ENCODE data around the gene TSKU. TPM values are rescaled to one million over a fixed set of nuclear protein-coding genes. Genes with fewer than 3 reads are reported as not detected.

The TSKU gene
- polyA plus RNA-seq, 3 donors, result not detected

- Mint-ChIP-seq H3K9me3 (peaks cover 0 to 2% (median 0%) of the 10 kb centered on the region in 7 donors), H3K27me3 (ENCODE audit: low read depth in 3 of 3) (peaks cover 7 to 17% (median 16%) of the 10 kb centered on the region in 3 donors), H3K4me3 (no peak overlapping the region), H3K27ac (no peak overlapping the region), H3K4me1 (no peaks in the 10 kb centered on the region), H3K36me3 (no peaks in the 10 kb centered on the region)
- no peak overlapping the region for H2AFZ ChIP-seq (ENCODE audit: insufficient read depth, low read depth, low read length, poor library complexity, severe bottlenecking)
- no peak for DNase-seq
- no peaks in the 10 kb centered on the region for H3K79me2 ChIP-seq (ENCODE audit: insufficient read depth, low read length)
- 68% methylated on average over 19 of the region's 25 CpGs for WGBS (ENCODE audit: insufficient coverage)
- no peaks in the 10 kb centered on the region for H3K27me3 ChIP-seq (ENCODE audit: control insufficient read depth in 2 of 2, insufficient read depth in 2 of 2, low read length in 2 of 2)
- H4K20me1 ChIP-seq (ENCODE audit: insufficient read depth, low read length), result no peaks in the 10 kb centered on the region
- no peak overlapping the region for H3K27ac ChIP-seq (ENCODE audit: low read depth in 1 of 2, low read length in 2 of 2)
- no peaks in the 10 kb centered on the region for H3K36me3 ChIP-seq (replicated peaks in 1 of 2; ENCODE audit: control insufficient read depth in 1 of 2, insufficient read depth in 2 of 2, low read length in 2 of 2)
- TF ChIP-seq CTCF (IDR thresholded peaks at IDR 0.05), result no peak
- intact Hi-C loops (cut with micrococcal nuclease), result no loop called here
- H3K9ac ChIP-seq (ENCODE audit: insufficient read depth, low read length, poor library complexity, severe bottlenecking), result no peak overlapping the region
- no peaks in the 10 kb centered on the region for H3K4me1 ChIP-seq (ENCODE audit: control insufficient read depth in 1 of 2, insufficient read depth in 2 of 2, low read length in 2 of 2)
- no peak overlapping the region for H3K4me3 ChIP-seq (replicated peaks in 1 of 3; ENCODE audit: low read depth in 2 of 3, low read length in 3 of 3)
- H3K9me3 ChIP-seq (replicated peaks in 1 of 2; ENCODE audit: control insufficient read depth in 1 of 2, insufficient read depth in 1 of 2, low read length in 2 of 2), result no peaks in the 10 kb centered on the region
- no peak overlapping the region for H3K4me2 ChIP-seq (replicated peaks; ENCODE audit: extremely low read depth, low read length, poor library complexity, severe bottlenecking)
Observed at GRCh38 chr11:76752321-76753143, 30.6 kb upstream of the TSKU start.

GRCh38 chr11:76753449-76753848, 29.7 kb upstream of the TSKU start:
- Mint-ChIP-seq H3K36me3 (no peaks in the 10 kb centered on the region), H3K4me1 (no peaks in the 10 kb centered on the region), H3K4me3 (no peak overlapping the region), H3K27me3 (ENCODE audit: low read depth in 3 of 3) (peaks cover 8 to 19% (median 18%) of the 10 kb centered on the region in 3 donors), H3K27ac (no peak overlapping the region), H3K9me3 (peaks cover 0 to 2% (median 0%) of the 10 kb centered on the region in 7 donors)
- Histone ChIP-seq H3K79me2 (ENCODE audit: insufficient read depth, low read length) (no peaks in the 10 kb centered on the region), H3K27ac (ENCODE audit: low read depth in 1 of 2, low read length in 2 of 2) (no peak overlapping the region), H2AFZ (ENCODE audit: insufficient read depth, low read depth, low read length, poor library complexity, severe bottlenecking) (no peak overlapping the region), H3K9ac (ENCODE audit: insufficient read depth, low read length, poor library complexity, severe bottlenecking) (no peak overlapping the region), H3K9me3 (replicated peaks in 1 of 2; ENCODE audit: control insufficient read depth in 1 of 2, insufficient read depth in 1 of 2, low read length in 2 of 2) (no peaks in the 10 kb centered on the region), H3K4me2 (replicated peaks; ENCODE audit: extremely low read depth, low read length, poor library complexity, severe bottlenecking) (no peak overlapping the region), H3K4me1 (ENCODE audit: control insufficient read depth in 1 of 2, insufficient read depth in 2 of 2, low read length in 2 of 2) (no peaks in the 10 kb centered on the region), H3K36me3 (replicated peaks in 1 of 2; ENCODE audit: control insufficient read depth in 1 of 2, insufficient read depth in 2 of 2, low read length in 2 of 2) (no peaks in the 10 kb centered on the region), H3K4me3 (replicated peaks in 1 of 3; ENCODE audit: low read depth in 2 of 3, low read length in 3 of 3) (no peak overlapping the region), H3K27me3 (ENCODE audit: control insufficient read depth in 2 of 2, insufficient read depth in 2 of 2, low read length in 2 of 2) (no peaks in the 10 kb centered on the region), H4K20me1 (ENCODE audit: insufficient read depth, low read length) (no peaks in the 10 kb centered on the region)
- intact Hi-C loops (cut with micrococcal nuclease), result no loop called here
- TF ChIP-seq CTCF (IDR thresholded peaks at IDR 0.05), result no peak
- DNase-seq, result no peak
- no CpG with 5 or more reads among the region's 3 CpGs for WGBS (ENCODE audit: insufficient coverage)

All from CD14-positive monocyte (primary cell).